OCI-LY3 (cell line): ENCODE results near the gene CAPZA2.
"Not testable (repeated sequence)": the region's sequence is repeated elsewhere in the genome, so short reads cannot be mapped to it uniquely, and the experiment has no call there.

Experiments used
- H2AFZ ChIP-seq: fragments of 200-600, 300-600 bp; shearing (Covaris generic); 2 replicates; pipeline ENCODE4 v1.6.0; 2014; ENCODE audit warnings: antibody characterized with exemption, low read depth, low read length
- H3K27ac ChIP-seq: fragments of 200-600, 300-600 bp; sonication (generic); 2 replicates; pipeline ENCODE4 v1.5.1; 2014; ENCODE audit warnings: mild to moderate bottlenecking, low read length, moderate library complexity, mixed read lengths
- H3K27me3 ChIP-seq: fragments of 200-600, 300-600 bp; sonication (generic); 2 replicates; pipeline ENCODE4 v1.6.1; 2014; ENCODE audit warnings: low read depth, low read length, mixed read lengths
- H3K36me3 ChIP-seq: fragments of 200-600, 300-600 bp; sonication (generic); replicated peaks from 2 replicates; pipeline ENCODE3; 2014; ENCODE audit warnings: low read depth, low read length, mixed read lengths
- H3K4me1 ChIP-seq: fragments of 300-600, 200-600 bp; sonication (generic); 2 replicates; pipeline ENCODE4 v1.6.1; 2014; ENCODE audit warnings: low read length, mixed read lengths
- H3K4me2 ChIP-seq: fragments of 200-600, 300-600 bp; sonication (generic); 2 replicates; pipeline ENCODE4 v1.6.1; 2014; ENCODE audit warnings: low read length, mixed read lengths
- H3K4me3 ChIP-seq: fragments of 300-600, 200-600 bp; sonication (generic); 2 replicates; pipeline ENCODE4 v1.5.1; 2014; ENCODE audit warnings: antibody characterized with exemption, mild to moderate bottlenecking, low read length, moderate library complexity
- H3K79me2 ChIP-seq: fragments of 300-600, 200-600 bp; shearing (Covaris generic); 2 replicates; pipeline ENCODE4 v1.6.1; 2014; ENCODE audit warnings: mild to moderate bottlenecking, low read length, mixed read lengths
- H3K9ac ChIP-seq: fragments of 300-600, 200-600 bp; shearing (Covaris generic); 2 replicates; pipeline ENCODE4 v1.6.0; 2014; ENCODE audit warnings: mild to moderate bottlenecking, low read length, moderate library complexity
- H3K9me3 ChIP-seq: fragments of 200-600, 300-600 bp; shearing (Covaris generic); 2 replicates; pipeline ENCODE4 v1.6.1; 2014; ENCODE audit warnings: low read length, mixed read lengths; ENCODE audit not compliant: insufficient read depth
- H4K20me1 ChIP-seq: fragments of 200-600, 300-600 bp; sonication (generic); 2 replicates; pipeline ENCODE4 v1.6.1; 2016; ENCODE audit warnings: low read length, mixed read lengths; ENCODE audit not compliant: insufficient read depth
- CTCF ChIP-seq: fragments of 200-600, 300-600 bp; sonication (generic); IDR thresholded peaks from 2 replicates; pipeline ENCODE4 v1.5.1; 2014; ENCODE audit warnings: antibody characterized with exemption, low read length, low read depth
- EZH2phosphoT487 ChIP-seq: fragments of 200-600 bp; shearing (Covaris generic); IDR thresholded peaks from 2 replicates; pipeline ENCODE4 v1.6.1; 2018; ENCODE audit warnings: antibody characterized with exemption, mixed run types, low read depth

Gene CAPZA2

GRCh38 chr7:116862234-116862950 lies at the start of gene CAPZA2:
TSS of gene CAPZA2 (plus strand) at chr7:116862587. CDS start at chr7:116862612, 25 bp downstream.
- Histone ChIP-seq H3K27ac (peak within 1 kb of the TSS; percentile 88), H3K9me3 (no peaks in the 10 kb centered on the region), H4K20me1 (peaks cover 40% of the 10 kb centered on the region), H3K79me2 (peaks cover 50% of the 10 kb centered on the region), H3K4me1 (peaks cover 13% of the 10 kb centered on the region), H3K27me3 (0 out of 2 replicates have a peak, but pooled peaks cover under 1% of the 10 kb centered on the region), H3K4me2 (peak within 1 kb of the TSS; percentile 97), H3K36me3 (no peaks in the 10 kb centered on the region), H2AFZ (peak within 1 kb of the TSS; percentile 90), H3K9ac (peak within 1 kb of the TSS; percentile 98), H3K4me3 (peak within 1 kb of the TSS; percentile 97)
- TF ChIP-seq CTCF (no peak), EZH2phosphoT487 (no peak)

DNA sequence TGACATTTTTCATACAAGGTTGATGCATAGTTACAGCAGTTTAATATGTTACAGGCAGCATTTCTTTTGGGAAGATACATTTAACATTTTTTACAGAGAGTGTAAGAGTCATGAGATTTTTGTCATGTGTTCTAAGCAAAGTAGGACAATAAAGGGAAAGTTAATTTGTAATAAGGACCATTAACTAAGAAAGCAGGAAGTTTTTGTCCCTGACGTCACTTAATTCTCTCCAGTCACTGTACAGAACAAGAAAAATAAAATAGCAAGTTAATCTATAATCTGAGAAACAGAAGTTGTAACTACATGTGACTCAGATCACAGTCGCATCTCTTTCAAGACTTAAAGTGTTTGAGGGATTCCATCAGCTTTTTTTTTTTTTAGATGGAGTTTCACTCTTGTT lies 49.5 kb upstream of the CAPZA2 start:
- H3K27ac ChIP-seq = peak overlapping the region; percentile 56

GRCh38 chr7:116813371-116813770 lies 49.0 kb upstream of the CAPZA2 start:
- not testable (repeated sequence) for H4K20me1 ChIP-seq, H3K9me3 ChIP-seq, H3K36me3 ChIP-seq, H3K27me3 ChIP-seq, H3K79me2 ChIP-seq
- Histone ChIP-seq H3K27ac (peak overlapping the region; percentile 40), H3K4me3 (0 out of 2 replicates have a peak overlapping the region, but pooled peaks have one; percentile 6), H3K4me1 (peaks cover 17% of the 10 kb centered on the region), H2AFZ (peak overlapping the region; percentile 53; the same call in 1 of the 2 replicates), H3K4me2 (peak overlapping the region; percentile 49), H3K9ac (peak overlapping the region; percentile 10; the same call in 1 of the 2 replicates)

More for the DNA sequence above, 49.5 kb upstream of the CAPZA2 start:
- peak overlapping the region; percentile 49 for H3K4me2 ChIP-seq
- H3K4me1 ChIP-seq = peaks cover 17% of the 10 kb centered on the region
- H4K20me1 ChIP-seq = no peaks in the 10 kb centered on the region
- H3K27me3 ChIP-seq = no peaks in the 10 kb centered on the region
- peak overlapping the region; percentile 10; the same call in 1 of the 2 replicates for H3K9ac ChIP-seq
- H3K79me2 ChIP-seq = no peaks in the 10 kb centered on the region
- no peaks in the 10 kb centered on the region for H3K36me3 ChIP-seq
- TF ChIP-seq EZH2phosphoT487 = no peak
- TF ChIP-seq CTCF = no peak
- H3K9me3 ChIP-seq = no peaks in the 10 kb centered on the region
- H3K4me3 ChIP-seq = peak overlapping the region; percentile 6
- peak overlapping the region; percentile 53 for H2AFZ ChIP-seq

GRCh38 chr7:116815041-116815440 lies 47.3 kb upstream of the CAPZA2 start:
- no peaks in the 10 kb centered on the region for H3K27me3 ChIP-seq
- H2AFZ ChIP-seq = no peak overlapping the region
- no peaks in the 10 kb centered on the region for H4K20me1 ChIP-seq
- H3K4me2 ChIP-seq = no peak overlapping the region
- no peaks in the 10 kb centered on the region for H3K9me3 ChIP-seq
- no peak overlapping the region for H3K9ac ChIP-seq
- no peaks in the 10 kb centered on the region for H3K36me3 ChIP-seq
- TF ChIP-seq EZH2phosphoT487 (no peak), CTCF (no peak)
- H3K79me2 ChIP-seq = no peaks in the 10 kb centered on the region
- H3K27ac ChIP-seq = no peak overlapping the region
- H3K4me1 ChIP-seq = peaks cover 17% of the 10 kb centered on the region
- no peak overlapping the region for H3K4me3 ChIP-seq
